Occipital lobe (tissue), 2 donors: ENCODE results near the gene SETBP1. TPM values are rescaled to one million over a fixed set of nuclear protein-coding genes. Genes with fewer than 3 reads are reported as not detected.
"Not testable (repeated sequence)": the region's sequence is repeated elsewhere in the genome, so short reads cannot be mapped to it uniquely, and the experiment has no call there.

Experiments
- DNase-seq: peaks from one replicate; lab custom pipeline; 2025; lab: John Stamatoyannopoulos, UW
- total RNA-seq: library from RNA; depleted of rRNA; stranded (reverse); fragments of >200 nt; gene quantifications from one replicate; pipeline ENCODE4 v1.2.3, GENCODE V29; 2014

The SETBP1 gene
- total RNA-seq, 1 donor from 2014 or later: 52.3 TPM

DNA sequence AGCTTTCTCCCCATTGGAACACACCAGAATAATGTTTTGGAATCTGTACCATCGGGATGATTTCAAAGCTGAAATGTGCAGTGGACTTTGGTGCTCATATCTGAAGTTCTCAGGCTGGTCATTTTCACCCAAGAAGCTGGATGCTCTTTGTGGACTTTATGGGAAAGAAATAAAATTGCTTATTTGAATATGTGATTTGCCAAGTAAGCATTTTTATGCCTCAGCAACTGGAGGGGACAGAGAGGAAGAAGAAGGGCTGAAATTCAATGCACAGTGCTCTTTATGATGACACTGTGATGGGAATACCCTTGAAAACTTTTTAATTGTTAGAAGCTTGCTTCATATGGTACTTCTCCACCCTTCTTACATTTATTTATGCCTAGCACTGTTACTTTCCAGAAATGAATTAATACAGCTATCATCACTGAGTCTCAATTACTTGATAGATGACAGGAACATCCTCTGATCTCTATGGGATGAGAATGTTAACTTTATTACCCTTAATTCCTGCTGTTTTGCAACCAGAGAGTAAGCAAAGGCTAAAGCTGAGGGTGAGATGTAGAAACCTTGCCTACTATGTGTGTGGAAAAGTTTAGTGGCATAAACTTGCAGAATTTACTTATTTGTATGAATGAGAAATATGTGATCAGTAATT is 23.6 kb downstream of the SETBP1 start:
- DNase-seq: no peak

DNA sequence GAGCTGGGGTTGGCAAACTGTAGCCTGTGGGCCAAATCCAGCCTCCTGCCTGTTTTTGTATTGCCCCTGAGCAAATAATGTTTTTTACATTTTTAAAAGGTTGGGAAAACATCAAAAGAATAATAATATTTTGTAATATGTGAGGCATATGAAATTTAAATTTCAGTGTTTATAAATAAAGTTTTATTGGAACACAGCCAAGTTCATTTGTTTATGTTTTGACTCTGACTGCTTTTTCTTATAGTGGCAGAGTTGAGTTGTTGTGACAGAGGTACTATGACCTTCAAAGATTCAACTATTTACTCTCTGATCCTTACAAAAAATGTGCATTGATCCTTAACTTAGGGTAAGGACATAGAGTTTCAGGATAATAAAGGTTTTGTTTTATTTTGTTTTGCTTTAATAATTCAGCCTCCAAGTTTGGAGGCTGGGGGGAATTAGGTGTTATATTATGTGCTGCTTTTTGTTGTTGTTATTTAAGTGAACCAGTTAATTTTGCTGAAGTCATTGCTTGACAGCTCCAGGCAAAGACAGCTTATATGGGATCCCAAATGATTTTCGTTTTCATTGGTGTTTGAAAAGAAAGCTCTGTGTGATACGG is 24.5 kb downstream of the SETBP1 start:
- no peak for DNase-seq

GRCh38 chr18:44708451-44709083 is 27.9 kb downstream of the SETBP1 start:
- DNase-seq: no peak

GRCh38 chr18:44709307-44710126 is 28.8 kb downstream of the SETBP1 start:
- DNase-seq: no peak

DNA sequence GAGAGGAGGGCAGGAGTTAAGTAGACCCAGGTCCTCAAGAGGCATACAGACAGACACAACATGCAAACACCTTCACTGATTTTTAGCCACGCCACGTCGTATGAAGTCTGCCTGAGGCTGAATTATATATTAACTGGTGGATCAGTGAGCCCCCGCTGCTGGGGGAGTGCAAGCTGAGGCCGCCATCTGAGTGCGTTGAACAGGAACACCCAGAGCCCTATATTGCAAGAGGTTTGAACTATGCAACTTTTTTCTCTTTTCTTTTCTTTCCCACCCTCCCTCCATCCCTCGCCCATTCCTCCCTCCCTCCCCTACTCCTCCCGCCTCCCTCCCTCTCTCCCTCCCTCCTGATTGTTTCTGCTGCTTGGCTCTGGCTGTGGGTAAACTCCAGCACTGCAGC is 30.2 kb downstream of the SETBP1 start:
- DNase-seq: no peak

DNA sequence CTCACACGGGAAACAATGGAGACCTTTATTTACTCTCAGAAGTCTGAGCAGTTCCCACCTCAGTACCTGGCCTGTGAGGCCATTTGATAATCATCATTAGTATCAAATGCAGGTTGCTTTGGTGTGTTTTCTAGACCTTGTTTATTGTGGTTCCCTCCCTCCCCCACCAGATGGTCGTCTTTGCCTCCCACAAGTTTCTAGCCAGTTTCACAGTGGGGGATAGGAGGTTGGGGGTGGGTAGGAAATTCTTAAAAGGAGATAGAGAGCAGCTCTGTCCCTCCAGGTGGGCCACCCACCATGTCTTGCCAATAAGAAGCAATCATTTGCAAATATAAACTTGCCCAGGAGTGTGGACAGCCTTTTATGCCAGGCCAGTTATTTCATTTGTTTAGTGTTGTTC is 31.3 kb downstream of the SETBP1 start:
- no peak for DNase-seq

GRCh38 chr18:44713435-44713834 is 32.7 kb downstream of the SETBP1 start:
- no peak for DNase-seq

GRCh38 chr18:44714376-44714775 is 33.7 kb downstream of the SETBP1 start:
- no peak for DNase-seq

GRCh38 chr18:44715245-44715644 is 34.6 kb downstream of the SETBP1 start:
- no peak for DNase-seq

DNA sequence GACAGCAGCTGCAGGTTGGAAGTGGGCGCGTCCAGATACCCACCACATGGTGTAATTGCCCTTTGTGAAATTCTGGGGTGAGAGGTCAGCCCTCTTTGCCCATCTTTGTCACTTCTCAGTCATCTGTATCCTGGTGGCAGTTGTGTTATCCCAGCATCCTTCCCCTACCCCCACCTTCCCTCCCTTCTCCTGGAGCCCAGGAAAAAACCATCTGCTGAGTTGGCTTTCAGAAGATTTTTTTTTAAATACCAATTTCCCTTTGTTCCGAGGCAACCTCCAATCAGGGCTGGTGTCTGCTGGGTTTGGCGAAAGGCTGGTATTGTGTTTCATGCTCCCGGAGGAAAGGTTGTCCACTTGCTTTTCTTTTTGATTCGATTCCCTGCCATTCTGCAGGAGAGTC is 35.2 kb downstream of the SETBP1 start:
- no peak for DNase-seq

DNA sequence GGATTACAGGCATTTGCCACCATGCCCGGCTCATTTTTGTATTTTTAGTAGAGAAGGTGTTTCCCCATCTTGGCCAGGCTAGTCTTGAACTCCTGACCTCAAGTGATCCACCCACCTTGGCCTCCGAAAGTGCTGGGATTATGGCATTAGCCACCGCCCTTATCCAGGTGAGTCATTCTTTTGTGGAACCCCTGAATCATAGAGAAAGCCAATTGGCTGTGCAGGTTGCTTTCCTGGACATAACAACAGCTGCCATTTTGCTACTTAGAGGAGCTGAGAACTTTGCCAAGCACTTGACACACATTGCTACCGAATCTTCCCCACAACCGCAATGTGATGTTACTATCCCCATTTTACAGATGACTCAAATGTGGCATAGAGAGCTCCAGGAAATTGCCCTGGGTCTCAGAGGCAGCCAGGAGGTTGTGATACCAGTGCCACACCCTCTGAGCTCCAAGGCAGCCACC is 36.0 kb downstream of the SETBP1 start:
- DNase-seq: no peak

GRCh38 chr18:44719519-44720060 is 38.9 kb downstream of the SETBP1 start:
- DNase-seq: no peak

DNA sequence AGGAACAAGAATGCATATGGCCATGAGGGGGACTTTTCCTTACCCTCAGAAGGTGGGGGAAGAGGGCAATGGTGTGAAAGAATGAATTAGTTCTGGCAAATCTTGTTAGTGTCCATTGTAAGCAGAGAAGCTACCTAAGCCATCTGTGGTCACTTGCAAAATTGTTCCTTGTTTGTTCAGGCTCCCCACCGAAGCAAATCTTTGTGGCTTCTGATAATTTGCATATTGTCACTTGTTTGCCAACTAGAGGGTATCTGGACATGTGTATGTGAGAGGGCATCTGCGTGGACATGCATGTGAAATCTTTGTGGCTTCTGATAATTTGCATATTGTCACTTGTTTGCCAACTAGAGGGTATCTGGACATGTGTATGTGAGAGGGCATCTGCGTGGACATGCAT is 41.1 kb downstream of the SETBP1 start:
- DNase-seq: not testable (repeated sequence)

DNA sequence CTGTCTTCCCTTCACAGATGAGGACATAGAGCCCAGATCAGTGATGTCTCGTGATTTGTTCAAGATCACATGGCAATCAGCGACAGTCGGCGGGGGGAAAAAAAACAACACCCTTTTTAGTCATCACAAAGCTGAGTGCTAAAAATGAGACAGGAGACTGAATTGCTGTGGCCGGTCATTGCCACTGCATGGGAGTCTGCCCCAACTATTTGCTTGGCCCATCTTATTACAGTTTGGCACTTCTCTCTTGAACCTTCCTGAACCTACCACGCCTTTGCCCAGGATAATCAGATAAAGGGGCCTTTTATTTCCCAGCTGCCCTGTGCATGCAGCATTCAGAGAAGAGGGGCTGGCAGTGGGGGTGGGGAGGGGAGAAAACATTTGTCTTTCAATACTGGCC is 42.7 kb downstream of the SETBP1 start:
- DNase-seq: no peak

DNA sequence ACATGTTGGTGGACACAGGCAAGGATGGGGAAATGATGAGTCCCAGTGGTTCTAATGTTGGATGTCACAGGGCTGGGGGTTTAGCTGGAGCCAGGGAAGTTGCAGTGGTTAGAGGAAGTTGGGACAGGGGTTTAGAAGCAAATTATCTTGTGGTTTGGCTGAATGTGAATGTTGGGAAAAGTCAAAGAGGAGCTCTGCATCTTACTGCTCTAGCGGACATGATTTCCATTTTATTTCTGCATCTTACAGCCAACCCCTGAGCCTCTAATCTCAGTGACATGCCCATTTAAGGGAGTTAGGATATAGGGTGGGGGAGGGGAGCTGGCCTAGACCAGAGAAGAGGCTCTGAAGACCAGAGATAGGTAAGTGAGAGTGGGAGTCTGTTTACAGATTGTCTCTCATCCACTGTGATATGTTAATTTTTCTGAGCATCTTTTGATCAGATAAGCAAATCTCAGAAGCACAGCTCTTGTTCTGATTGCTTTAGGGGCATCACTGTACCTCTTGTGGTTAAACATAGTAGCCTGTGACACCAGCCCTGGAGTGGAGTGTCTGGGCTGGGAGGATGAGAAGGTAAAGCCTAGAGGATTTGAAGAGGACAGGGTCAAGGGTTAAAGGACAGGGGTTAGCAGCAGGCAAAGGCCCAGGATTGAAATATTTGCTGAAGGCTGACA is 43.6 kb downstream of the SETBP1 start:
- DNase-seq: no peak

DNA sequence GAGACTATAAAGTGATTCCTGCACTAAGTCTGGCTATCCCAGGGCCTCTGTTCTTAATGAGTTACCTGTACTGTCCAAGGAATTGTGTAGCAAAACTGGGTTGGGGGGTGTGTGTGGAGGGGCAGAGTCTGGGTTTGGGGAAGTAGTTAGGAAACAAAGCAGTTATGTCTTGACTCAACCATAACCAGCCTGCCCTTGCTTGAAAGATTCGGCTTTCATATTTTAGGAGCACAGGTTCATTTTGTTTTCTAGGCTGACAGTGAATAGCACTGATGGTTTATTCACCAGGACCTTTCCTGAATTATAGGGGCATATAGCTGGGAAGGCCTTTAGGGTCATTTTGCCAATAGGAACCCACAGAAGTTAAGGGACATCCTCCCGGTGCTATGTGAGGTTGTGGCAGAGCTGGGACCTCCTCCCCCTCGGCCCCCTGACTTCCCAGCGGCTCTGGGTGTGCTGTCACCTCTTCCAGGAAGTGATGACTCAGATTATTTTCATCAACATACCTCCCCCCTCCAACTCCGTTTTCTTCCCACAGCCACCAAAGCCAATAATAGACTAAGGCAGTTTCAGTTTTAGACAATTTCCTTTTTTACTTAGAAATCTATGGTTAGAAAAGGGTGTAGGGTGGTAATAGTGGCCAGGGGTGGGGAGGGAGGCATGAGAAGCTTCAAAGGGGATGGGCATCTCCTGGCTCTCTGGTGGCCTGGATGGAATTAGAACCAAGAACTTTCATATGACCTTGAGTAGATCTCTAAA is 44.8 kb downstream of the SETBP1 start:
- DNase-seq: no peak

DNA sequence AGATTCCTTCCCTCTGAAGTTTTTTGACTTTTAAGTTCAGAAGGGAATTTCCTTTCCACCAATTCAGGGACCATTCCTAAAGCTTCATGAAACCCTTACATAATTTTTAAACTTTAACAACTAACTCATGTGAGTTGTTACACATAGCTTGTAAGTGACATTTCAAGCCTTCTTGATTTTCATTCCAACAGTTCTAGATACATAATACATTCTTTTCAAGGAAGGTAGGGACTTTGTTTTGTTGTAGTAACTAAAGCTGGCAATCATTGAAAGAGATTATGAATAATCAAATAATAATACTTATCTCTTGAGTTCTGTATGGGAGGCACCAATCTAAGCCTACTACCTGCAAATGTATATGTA is 45.4 kb downstream of the SETBP1 start:
- no peak for DNase-seq

GRCh38 chr18:44727291-44727690 is 46.6 kb downstream of the SETBP1 start:
- DNase-seq: no peak

- DNase-seq: no peak
These were observed 49.0 kb downstream of the SETBP1 start for GRCh38 chr18:44729631-44730101.

DNA sequence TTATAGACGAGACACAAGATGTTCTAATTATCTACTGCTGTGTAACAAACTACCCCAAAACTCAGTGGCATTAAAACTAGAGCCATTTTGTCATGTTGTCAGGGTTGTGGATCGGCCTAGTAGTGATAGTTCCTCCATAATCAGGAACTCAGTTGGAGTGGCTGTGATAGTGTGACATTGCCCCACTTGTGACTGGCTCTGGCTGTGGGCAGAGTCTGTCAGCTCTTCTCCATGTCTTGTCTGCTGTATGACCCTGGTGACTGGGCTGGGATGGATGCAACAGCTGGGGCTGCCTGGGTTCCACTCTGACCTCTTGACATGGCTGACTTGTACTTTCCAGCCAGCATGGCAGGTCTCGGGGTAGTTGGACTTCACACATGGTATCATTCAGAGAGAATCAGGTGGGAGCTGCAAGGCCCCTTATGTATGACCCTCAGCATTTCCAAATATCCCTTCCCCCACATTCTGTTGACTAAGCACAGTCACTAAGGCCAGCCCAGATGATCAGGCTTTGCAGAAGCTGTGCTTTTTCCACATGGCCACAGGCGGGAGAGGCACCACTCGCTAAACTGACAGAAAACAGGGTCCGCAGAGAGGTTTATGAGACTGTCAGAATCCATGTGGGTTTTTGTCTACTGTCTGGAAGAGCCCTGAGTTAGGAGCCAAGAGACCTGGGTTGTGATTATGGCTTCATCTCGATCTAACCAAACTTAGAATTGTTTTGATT is 50.3 kb downstream of the SETBP1 start:
- DNase-seq: no peak
